H4 (cell line): ENCODE data around the gene CTAG1B. TPM values are rescaled to one million over a fixed set of nuclear protein-coding genes. Genes with fewer than 3 reads are reported as not detected.
"Not testable (repeated sequence)": the region's sequence is repeated elsewhere in the genome, so short reads cannot be mapped to it uniquely, and the experiment has no call there.

Experiments used
- DNase-seq: peaks from one replicate; pipeline ENCODE4 v3.0.0-alpha.2; 2015; ENCODE audit warnings: low spot score
- total RNA-seq: library from RNA; depleted of rRNA; stranded (reverse); fragments of >200 nt; shearing (Covaris generic); gene quantifications from 2 replicates; pipeline ENCODE4 v1.2.3, GENCODE V29; 2014; rRNA removed

CTAG1B gene
- total RNA-seq, 1 experiment from 2014 or later = not detected

DNA sequence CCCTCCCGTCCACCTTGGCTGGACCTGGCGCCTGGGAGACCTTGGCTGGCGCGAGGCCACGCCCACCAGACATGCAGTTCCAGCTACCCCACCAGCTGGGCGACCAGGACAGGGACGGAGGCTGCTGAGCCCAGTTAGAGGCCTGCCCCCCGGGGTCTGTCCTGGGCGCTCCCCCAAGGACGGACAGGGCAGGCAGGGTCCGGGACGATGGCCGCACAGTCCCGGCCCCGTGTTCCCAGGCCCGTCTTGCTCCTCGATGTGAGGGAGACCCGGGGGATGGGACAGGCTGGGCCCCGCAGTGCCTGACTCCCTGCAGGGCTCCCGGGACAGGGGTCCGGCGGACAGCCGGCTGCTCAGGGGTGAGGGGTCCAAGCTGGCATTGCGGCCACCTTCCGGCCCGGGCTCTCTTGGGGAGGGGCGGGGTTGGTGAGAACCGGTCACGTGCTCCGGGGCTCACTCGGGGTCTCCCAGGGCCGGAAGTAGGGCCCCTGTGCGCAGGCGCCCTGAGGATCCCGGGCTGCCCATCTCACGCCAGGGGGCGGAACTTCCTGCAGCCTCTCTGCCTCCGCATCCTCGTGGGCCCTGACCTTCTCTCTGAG, 34.4 kb downstream of the CTAG1B start, which contains the start of gene CTAG1A:
Gene CTAG1A, plus strand, starts transcription at position 549 of the 599 bp plus-strand sequence. CDS start 74 bp downstream, outside the sequence.
- not testable (repeated sequence) for DNase-seq

DNA sequence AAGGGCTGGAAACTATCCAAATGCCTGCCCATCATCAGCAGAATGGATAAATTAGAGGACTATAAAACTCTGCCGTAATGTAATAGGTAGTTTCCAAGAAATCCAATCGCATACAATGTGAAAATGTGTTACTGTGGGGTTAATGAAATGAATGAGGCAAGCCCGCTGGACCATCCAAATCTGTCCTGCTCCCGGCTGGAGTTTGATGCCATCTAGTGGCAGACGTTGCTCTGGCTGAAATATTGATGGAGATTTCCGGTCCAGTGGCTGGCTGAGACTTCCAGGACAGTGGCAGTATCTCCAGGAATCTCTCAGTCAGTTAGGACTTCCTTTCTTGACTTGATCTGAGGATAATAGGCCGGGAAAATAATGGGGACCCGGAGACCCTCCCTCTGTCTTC, 36.1 kb downstream of the CTAG1B start:
- DNase-seq = not testable (repeated sequence)

DNA sequence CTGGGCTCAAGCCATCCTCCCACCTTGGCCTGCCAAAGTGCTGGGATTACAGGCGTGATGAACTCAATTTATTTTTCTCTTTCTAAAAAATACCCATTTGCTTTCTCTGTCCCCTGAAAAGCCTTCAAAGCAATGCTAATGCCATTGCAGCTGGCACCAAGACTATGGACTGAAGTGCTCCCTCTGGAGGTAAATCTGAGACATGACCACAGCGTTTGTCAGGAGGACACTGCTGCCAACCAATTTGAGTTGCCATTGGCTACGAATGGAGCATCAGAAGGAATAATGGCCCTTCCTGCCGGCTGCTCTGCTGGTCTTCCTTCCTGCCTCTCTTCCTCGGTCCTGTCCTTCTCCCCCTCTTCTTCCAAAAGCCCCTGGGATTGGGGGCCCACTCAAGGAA, 44.0 kb downstream of the CTAG1B start:
- DNase-seq = not testable (repeated sequence)

DNA sequence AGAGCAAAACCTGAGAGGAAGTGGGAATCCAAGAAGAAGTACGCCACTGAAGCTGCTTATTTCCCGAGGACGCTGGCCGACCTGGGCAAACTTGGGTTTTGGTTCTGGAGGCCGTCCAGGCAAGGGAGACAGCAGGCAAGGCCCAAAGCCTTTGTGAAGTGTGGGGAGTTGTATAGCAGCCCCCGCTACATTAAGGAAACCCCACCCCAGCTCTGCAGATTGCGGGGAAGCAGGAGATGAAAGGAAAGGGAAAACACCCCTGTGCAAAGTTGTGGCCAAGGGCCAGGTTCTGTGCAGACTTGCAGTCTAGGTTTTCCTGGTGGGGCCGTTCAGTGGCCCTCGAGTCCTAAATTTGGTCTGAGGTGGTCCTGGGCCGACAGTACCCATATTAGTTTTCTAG, 46.0 kb downstream of the CTAG1B start:
- not testable (repeated sequence) for DNase-seq

DNA sequence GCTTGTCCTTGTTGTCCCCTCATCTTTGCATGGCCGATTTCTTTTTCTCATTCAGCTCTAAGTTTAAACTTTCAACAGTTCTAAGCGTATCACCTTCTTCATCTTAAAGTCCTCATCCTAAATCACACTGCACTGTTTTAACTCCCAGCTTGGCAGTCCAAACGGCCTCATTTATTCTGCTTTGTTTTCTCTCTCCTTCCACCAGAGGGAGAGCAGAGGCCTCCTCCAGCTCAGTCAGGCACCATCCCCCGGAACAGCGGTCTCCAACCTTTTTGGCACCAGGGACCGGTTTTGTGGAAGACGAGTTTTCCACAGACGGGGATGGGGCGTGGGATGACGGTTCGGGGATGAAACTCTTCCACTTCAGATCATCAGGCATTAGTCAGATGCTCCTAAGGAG, 48.7 kb downstream of the CTAG1B start:
- not testable (repeated sequence) for DNase-seq

Other genes with a start within 250 kb of the CTAG1B start
- 409 and 458 TPM in 2 replicates for gene FLNA, start 244.6 kb downstream of the CTAG1B start, total RNA-seq
- 53.3 and 69.3 TPM in 2 replicates for gene EMD, start 240.0 kb downstream of the CTAG1B start, total RNA-seq
- gene RPL10, start 220.9 kb downstream of the CTAG1B start, total RNA-seq = 5,829 and 6,316 TPM in 2 replicates
- 19.4 and 21.8 TPM in 2 replicates for gene DNASE1L1, start 210.0 kb downstream of the CTAG1B start, total RNA-seq
- 15.1 and 15.3 TPM in 2 replicates for gene TAFAZZIN, start 207.7 kb downstream of the CTAG1B start, total RNA-seq
- 60.2 and 69.2 TPM in 2 replicates for gene ATP6AP1, start 190.6 kb downstream of the CTAG1B start, total RNA-seq
- 62.2 and 68.0 TPM in 2 replicates for gene GDI1, start 182.1 kb downstream of the CTAG1B start, total RNA-seq
- 52.2 and 63.0 TPM in 2 replicates for gene FAM50A, start 175.1 kb downstream of the CTAG1B start, total RNA-seq
- gene PLXNA3, start 161.0 kb downstream of the CTAG1B start, total RNA-seq = 1.6 and 1.9 TPM in 2 replicates
- gene LAGE3, start 140.0 kb downstream of the CTAG1B start, total RNA-seq = 57.8 and 96.3 TPM in 2 replicates
- gene UBL4A, start 132.7 kb downstream of the CTAG1B start, total RNA-seq = 55.5 and 94.8 TPM in 2 replicates
- 20.0 and 35.3 TPM in 2 replicates for gene SLC10A3, start 128.7 kb downstream of the CTAG1B start, total RNA-seq
- gene FAM3A, start 103.0 kb downstream of the CTAG1B start, total RNA-seq = 17.2 and 17.9 TPM in 2 replicates
- gene G6PD, start 72.4 kb downstream of the CTAG1B start, total RNA-seq = 329 and 350 TPM in 2 replicates
- gene IKBKG, start 71.7 kb downstream of the CTAG1B start, total RNA-seq = 20.1 and 23.0 TPM in 2 replicates
- not detected in 2 replicates for gene CTAG1A, start 34.1 kb downstream of the CTAG1B start, total RNA-seq
- gene CTAG2, start 34.3 kb upstream of the CTAG1B start, total RNA-seq = not detected in 2 replicates
- 0.08 and 0.33 TPM in 2 replicates for gene GAB3, start 131.8 kb upstream of the CTAG1B start, total RNA-seq
- 47.9 and 68.3 TPM in 2 replicates for gene DKC1, start 143.6 kb upstream of the CTAG1B start, total RNA-seq
- gene MPP1, start 186.2 kb upstream of the CTAG1B start, total RNA-seq = 9.3 and 15.4 TPM in 2 replicates
- not detected in 2 replicates for gene SMIM9, start 215.4 kb upstream of the CTAG1B start, total RNA-seq